Measurements from ENCODE around the gene UACA.

GRCh38 chr15:70770863-70771262 is 7.5 kb upstream of the UACA start:
- no peak for TF ChIP-seq CTCF (IDR thresholded peaks at IDR 0.05 in 4 of 5, conservative IDR thresholded peaks at IDR 0.05 in 1 of 5)
- TF ChIP-seq POLR2A (IDR thresholded peaks at IDR 0.05) = no peak
